WTC11 (cell line): Measurements from ENCODE around the gene CCDC141.

Source experiments
- NFE2L1 ChIP-seq: sonication (generic); formaldehyde crosslinking; IDR thresholded peaks from 2 replicates; pipeline ENCODE4 v1.8.1; 2023; ENCODE audit warnings: missing genetic modification reagents
- ZNF671 ChIP-seq: fragments of 250-450 bp; sonication (Bioruptor Pico); IDR thresholded peaks from 2 replicates; pipeline ENCODE4 v1.8.0; 2021; ENCODE audit warnings: mild to moderate bottlenecking
- TF ChIP-seq, protein P1 (sequence below): fragments of 200-600 bp; IDR thresholded peaks from 2 replicates; pipeline ENCODE4 v1.8.0; 2022; ENCODE audit warnings: antibody characterized with exemption
- TF ChIP-seq, protein P2 (sequence below): sonication (generic); formaldehyde crosslinking; conservative IDR thresholded peaks from 2 replicates; pipeline ENCODE4 v1.8.1; 2023; ENCODE audit warnings: mild to moderate bottlenecking, low read depth, missing genetic modification reagents, moderate library complexity
- TF ChIP-seq, protein P3 (sequence below): sonication (generic); formaldehyde crosslinking; IDR thresholded peaks from 2 replicates; pipeline ENCODE4 v1.8.0; 2022; ENCODE audit warnings: mild to moderate bottlenecking, missing genetic modification reagents

DNA sequence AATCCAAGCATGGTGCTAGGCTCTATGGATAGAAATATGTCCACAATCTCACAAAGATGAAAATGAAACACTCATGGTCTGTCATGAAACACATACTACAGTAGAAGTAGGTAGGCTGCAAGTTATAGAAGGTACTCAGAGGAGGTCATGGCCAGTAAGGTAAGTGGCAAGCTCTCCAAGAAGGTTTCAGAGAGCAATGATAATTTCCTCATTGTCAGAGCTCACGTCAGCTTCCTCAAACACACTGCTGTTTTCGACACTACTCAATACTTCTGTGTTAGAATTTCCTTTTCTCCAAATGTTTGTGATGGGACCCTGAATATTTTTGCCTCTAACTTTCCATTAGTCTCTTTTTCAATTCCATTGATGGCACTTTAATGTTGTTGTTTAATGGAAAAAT, 25.5 kb downstream of the CCDC141 start:
- TF ChIP-seq, protein P1, sequence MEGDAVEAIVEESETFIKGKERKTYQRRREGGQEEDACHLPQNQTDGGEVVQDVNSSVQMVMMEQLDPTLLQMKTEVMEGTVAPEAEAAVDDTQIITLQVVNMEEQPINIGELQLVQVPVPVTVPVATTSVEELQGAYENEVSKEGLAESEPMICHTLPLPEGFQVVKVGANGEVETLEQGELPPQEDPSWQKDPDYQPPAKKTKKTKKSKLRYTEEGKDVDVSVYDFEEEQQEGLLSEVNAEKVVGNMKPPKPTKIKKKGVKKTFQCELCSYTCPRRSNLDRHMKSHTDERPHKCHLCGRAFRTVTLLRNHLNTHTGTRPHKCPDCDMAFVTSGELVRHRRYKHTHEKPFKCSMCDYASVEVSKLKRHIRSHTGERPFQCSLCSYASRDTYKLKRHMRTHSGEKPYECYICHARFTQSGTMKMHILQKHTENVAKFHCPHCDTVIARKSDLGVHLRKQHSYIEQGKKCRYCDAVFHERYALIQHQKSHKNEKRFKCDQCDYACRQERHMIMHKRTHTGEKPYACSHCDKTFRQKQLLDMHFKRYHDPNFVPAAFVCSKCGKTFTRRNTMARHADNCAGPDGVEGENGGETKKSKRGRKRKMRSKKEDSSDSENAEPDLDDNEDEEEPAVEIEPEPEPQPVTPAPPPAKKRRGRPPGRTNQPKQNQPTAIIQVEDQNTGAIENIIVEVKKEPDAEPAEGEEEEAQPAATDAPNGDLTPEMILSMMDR, result no peak
- no peak for TF ChIP-seq NFE2L1 (CRISPR knock-in tag)
- TF ChIP-seq ZNF671 (CRISPR knock-in tag), result no peak
- TF ChIP-seq, protein P2, sequence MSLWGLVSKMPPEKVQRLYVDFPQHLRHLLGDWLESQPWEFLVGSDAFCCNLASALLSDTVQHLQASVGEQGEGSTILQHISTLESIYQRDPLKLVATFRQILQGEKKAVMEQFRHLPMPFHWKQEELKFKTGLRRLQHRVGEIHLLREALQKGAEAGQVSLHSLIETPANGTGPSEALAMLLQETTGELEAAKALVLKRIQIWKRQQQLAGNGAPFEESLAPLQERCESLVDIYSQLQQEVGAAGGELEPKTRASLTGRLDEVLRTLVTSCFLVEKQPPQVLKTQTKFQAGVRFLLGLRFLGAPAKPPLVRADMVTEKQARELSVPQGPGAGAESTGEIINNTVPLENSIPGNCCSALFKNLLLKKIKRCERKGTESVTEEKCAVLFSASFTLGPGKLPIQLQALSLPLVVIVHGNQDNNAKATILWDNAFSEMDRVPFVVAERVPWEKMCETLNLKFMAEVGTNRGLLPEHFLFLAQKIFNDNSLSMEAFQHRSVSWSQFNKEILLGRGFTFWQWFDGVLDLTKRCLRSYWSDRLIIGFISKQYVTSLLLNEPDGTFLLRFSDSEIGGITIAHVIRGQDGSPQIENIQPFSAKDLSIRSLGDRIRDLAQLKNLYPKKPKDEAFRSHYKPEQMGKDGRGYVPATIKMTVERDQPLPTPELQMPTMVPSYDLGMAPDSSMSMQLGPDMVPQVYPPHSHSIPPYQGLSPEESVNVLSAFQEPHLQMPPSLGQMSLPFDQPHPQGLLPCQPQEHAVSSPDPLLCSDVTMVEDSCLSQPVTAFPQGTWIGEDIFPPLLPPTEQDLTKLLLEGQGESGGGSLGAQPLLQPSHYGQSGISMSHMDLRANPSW (CRISPR knock-in tag), result no peak
- TF ChIP-seq, protein P3, sequence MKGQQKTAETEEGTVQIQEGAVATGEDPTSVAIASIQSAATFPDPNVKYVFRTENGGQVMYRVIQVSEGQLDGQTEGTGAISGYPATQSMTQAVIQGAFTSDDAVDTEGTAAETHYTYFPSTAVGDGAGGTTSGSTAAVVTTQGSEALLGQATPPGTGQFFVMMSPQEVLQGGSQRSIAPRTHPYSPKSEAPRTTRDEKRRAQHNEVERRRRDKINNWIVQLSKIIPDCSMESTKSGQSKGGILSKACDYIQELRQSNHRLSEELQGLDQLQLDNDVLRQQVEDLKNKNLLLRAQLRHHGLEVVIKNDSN, result no peak
